C4-2B (cell line): ENCODE measurements around the gene SPATA33.

Experiments used
- ZFX ChIP-seq: fragments of 450-650 bp; IDR thresholded peaks from 2 replicates; pipeline ENCODE4 v1.6.1; 2017
- TF ChIP-seq, protein P1 (sequence below): fragments of 450-650 bp; conservative IDR thresholded peaks from 2 replicates; pipeline ENCODE4 v1.5.1; 2017; ENCODE audit warnings: mild to moderate bottlenecking

DNA sequence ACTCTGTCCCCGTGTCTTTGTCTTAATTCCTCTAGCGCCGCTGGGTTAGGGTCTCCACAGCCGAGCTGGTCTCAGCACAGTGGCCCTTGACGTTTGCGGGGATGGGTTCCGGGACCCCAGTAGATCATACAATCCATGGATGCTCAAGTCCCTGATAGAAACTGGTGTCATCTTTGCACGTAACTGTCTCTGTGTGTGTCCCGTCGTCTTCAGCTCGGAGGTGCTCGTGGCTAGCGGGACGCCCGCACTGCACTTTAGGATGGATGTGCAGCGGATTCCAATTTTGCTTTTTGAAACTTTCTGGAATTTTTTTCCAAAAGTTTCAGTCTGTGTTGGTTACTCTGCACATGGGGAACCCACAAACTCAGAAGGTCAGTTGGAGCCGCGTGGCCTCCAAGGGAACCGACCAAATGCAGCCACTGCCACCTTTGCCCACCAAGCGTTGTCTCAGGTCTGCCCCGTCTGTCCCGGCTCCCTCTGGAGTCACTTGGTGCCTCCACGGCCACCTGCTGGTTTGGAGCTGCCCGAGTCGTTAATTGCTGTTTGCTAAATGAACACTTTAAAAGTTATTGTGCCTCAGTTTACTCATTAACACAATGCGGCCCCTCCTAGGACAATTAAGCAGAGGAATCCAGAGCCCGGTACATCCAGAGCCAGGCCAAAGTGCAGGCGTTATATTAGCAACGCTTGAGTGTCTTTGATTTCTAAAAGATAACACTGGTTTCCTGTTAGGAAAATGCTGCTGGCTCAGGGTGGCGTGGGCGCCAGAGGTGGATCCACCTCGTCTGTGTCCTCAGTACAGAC is 49.5 kb upstream of the SPATA33 start:
- TF ChIP-seq, protein P1, sequence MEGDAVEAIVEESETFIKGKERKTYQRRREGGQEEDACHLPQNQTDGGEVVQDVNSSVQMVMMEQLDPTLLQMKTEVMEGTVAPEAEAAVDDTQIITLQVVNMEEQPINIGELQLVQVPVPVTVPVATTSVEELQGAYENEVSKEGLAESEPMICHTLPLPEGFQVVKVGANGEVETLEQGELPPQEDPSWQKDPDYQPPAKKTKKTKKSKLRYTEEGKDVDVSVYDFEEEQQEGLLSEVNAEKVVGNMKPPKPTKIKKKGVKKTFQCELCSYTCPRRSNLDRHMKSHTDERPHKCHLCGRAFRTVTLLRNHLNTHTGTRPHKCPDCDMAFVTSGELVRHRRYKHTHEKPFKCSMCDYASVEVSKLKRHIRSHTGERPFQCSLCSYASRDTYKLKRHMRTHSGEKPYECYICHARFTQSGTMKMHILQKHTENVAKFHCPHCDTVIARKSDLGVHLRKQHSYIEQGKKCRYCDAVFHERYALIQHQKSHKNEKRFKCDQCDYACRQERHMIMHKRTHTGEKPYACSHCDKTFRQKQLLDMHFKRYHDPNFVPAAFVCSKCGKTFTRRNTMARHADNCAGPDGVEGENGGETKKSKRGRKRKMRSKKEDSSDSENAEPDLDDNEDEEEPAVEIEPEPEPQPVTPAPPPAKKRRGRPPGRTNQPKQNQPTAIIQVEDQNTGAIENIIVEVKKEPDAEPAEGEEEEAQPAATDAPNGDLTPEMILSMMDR = no peak
- no peak for TF ChIP-seq ZFX
